WERI-Rb-1 (cell line): ENCODE measurements around the gene ZNF334.

Source experiments
- DNase-seq: peaks from one replicate; pipeline ENCODE4 v3.0.0-alpha.2; 2020
- H3K27ac ChIP-seq: fragments of 250-450 bp; sonication (Bioruptor Pico); 2 replicates; pipeline ENCODE4 v1.5.1; 2020; ENCODE audit warnings: mild to moderate bottlenecking, moderate library complexity
- H3K27me3 ChIP-seq: fragments of 250-450 bp; sonication (Bioruptor Pico); 2 replicates; pipeline ENCODE4 v1.5.1; 2021; ENCODE audit warnings: mild to moderate bottlenecking, low read depth, moderate library complexity; ENCODE audit not compliant: insufficient read depth, severe bottlenecking
- H3K36me3 ChIP-seq: fragments of 250-450 bp; sonication (Bioruptor Pico); 2 replicates; pipeline ENCODE4 v1.5.1; 2020; ENCODE audit warnings: mild to moderate bottlenecking, moderate library complexity
- H3K4me3 ChIP-seq: 2 replicates; pipeline ENCODE4 v1.5.1; 2011; ENCODE audit warnings: low read depth, mild to moderate bottlenecking, control low read depth, low read length
- H3K9me3 ChIP-seq: fragments of 250-450 bp; sonication (Bioruptor Pico); 2 replicates; pipeline ENCODE4 v1.5.1; 2021; ENCODE audit warnings: mild to moderate bottlenecking, moderate library complexity; ENCODE audit not compliant: severe bottlenecking
- CTCF ChIP-seq: IDR thresholded peaks from 2 replicates; pipeline ENCODE4 v1.5.1; 2011; ENCODE audit warnings: low read depth, mild to moderate bottlenecking, control low read depth, inconsistent platforms, low read length

The ZNF334 gene

GRCh38 chr20:46463852-46464251 is 49.5 kb downstream of the ZNF334 start:
- H3K4me3 ChIP-seq: no peak overlapping the region
- TF ChIP-seq CTCF: no peak
- no peaks in the 10 kb centered on the region for H3K36me3 ChIP-seq
- no peak overlapping the region for H3K27ac ChIP-seq
- DNase-seq: no peak
- no peaks in the 10 kb centered on the region for H3K27me3 ChIP-seq
- H3K9me3 ChIP-seq: no peaks in the 10 kb centered on the region

GRCh38 chr20:46461808-46462207 is 51.6 kb downstream of the ZNF334 start:
- Histone ChIP-seq H3K4me3 (no peak overlapping the region), H3K27ac (no peak overlapping the region), H3K27me3 (no peaks in the 10 kb centered on the region), H3K9me3 (peaks cover 8% of the 10 kb centered on the region), H3K36me3 (no peaks in the 10 kb centered on the region)
- TF ChIP-seq CTCF: no peak
- DNase-seq: no peak

GRCh38 chr20:46458866-46459750 is 54.3 kb downstream of the ZNF334 start:
- Histone ChIP-seq H3K27me3 (no peaks in the 10 kb centered on the region), H3K27ac (no peak overlapping the region), H3K4me3 (peak overlapping the region; percentile 69), H3K9me3 (peaks cover 15% of the 10 kb centered on the region), H3K36me3 (no peaks in the 10 kb centered on the region; the same call in 1 of the 2 replicates)
- DNase-seq: peak; percentile 78
- TF ChIP-seq CTCF: no peak

GRCh38 chr20:46456255-46457028 is 56.9 kb downstream of the ZNF334 start:
- no peak overlapping the region for H3K4me3 ChIP-seq
- no peak overlapping the region for H3K27ac ChIP-seq
- no peak for TF ChIP-seq CTCF
- peaks cover 15% of the 10 kb centered on the region for H3K9me3 ChIP-seq
- H3K27me3 ChIP-seq: no peaks in the 10 kb centered on the region
- DNase-seq: no peak
- no peaks in the 10 kb centered on the region; the same call in 1 of the 2 replicates for H3K36me3 ChIP-seq

GRCh38 chr20:46455729-46456128 is 57.6 kb downstream of the ZNF334 start:
- H3K27ac ChIP-seq: no peak overlapping the region
- DNase-seq: no peak
- no peak overlapping the region for H3K4me3 ChIP-seq
- no peaks in the 10 kb centered on the region for H3K27me3 ChIP-seq
- TF ChIP-seq CTCF: no peak
- no peaks in the 10 kb centered on the region; the same call in 1 of the 2 replicates for H3K36me3 ChIP-seq
- peaks cover 15% of the 10 kb centered on the region for H3K9me3 ChIP-seq
